ENCODE measurements around the gene CLDN3. TPM values are rescaled to one million over a fixed set of nuclear protein-coding genes. Genes with fewer than 3 reads are reported as not detected.

The CLDN3 gene
- total and polyA plus RNA-seq, 10 donors: 0.13 to 0.26 (median 0.26) TPM; not detected in 7

DNA sequence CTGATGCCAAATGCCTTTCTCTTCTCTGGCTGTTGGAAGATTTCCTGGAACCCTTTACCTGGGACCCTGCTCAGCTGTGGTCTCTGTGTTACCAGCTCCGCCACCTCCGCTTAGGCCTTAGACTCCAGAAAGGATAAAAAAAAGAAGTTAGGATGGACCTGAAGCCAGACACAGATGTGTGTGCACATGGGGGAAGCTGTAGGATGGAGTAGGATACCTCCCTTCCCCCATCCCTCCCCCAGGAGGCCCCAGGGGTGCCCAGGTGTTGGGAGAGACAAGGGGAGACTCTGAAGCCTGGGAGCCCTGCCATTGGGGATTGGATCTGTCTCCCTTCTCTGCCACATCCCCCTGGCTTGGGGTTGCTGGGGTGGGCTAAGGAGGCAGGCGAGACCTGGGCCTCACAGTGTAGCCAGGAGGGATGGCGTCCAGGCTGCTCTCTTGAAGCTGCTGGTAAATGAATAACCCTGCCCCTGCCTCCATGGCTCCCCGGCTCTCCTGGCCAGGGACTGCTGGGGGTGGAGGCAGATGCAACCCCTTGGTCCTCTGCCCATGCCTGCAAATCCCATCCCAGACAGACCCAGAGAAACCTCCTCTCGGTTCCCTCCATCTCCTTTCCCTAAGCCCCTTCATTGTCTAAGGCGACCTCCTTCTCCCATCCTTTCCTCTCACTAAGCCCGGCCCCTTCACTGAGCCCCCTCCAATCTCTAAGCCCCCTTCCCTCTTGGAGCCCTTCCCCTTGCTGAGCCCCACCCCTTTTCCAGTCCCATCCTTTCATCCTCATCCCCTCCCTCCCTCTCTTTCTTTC is 8.0 kb downstream of the CLDN3 start:
- DNase-seq: no peak
- Histone ChIP-seq H3K27me3 (replicated peaks in 1 of 7) (peaks cover 0 to 12% (median 0%) of the 10 kb centered on the region in 7 donors), H3K36me3 (no peaks in the 10 kb centered on the region), H3K9me3 (no peaks in the 10 kb centered on the region), H3K4me1 (no peaks in the 10 kb centered on the region), H3K4me3 (no peak overlapping the region), H3K27ac (no peak overlapping the region)
- WGBS, 5 donors: 55 to 63% (median 59%) methylated on average over 8 of the region's 8 CpGs
- TF ChIP-seq CTCF (IDR thresholded peaks at IDR 0.05 in 8 of 11, conservative IDR thresholded peaks at IDR 0.05 in 3 of 11) (no peak), POLR2A (IDR thresholded peaks at IDR 0.05) (no peak), POLR2AphosphoS5 (IDR thresholded peaks at IDR 0.05) (no peak)
- intact Hi-C loops (cut with DNase I; ENCODE audit: low total_unique reads): no loop called here

- WGBS, 5 donors: 75 to 89% (median 84%) methylated on average over 6 to 7 of the region's 7 CpGs
- Histone ChIP-seq H3K27me3 (replicated peaks in 1 of 7) (no peaks in the 10 kb centered on the region), H3K9me3 (no peaks in the 10 kb centered on the region), H3K4me1 (no peaks in the 10 kb centered on the region), H3K36me3 (no peaks in the 10 kb centered on the region), H3K4me3 (no peak overlapping the region), H3K27ac (no peak overlapping the region)
- TF ChIP-seq POLR2AphosphoS5 (IDR thresholded peaks at IDR 0.05): no peak
- TF ChIP-seq POLR2A (IDR thresholded peaks at IDR 0.05): no peak
- no peak for TF ChIP-seq CTCF (IDR thresholded peaks at IDR 0.05 in 8 of 11, conservative IDR thresholded peaks at IDR 0.05 in 3 of 11)
- intact Hi-C loops (cut with DNase I; ENCODE audit: low total_unique reads): no loop called here
- DNase-seq: no peak
Measured at GRCh38 chr7:73758581-73759138, 11.4 kb downstream of the CLDN3 start.

GRCh38 chr7:73749931-73750776 is 19.9 kb downstream of the CLDN3 start:
- 55 to 65% (median 64%) methylated on average over 16 of the region's 16 CpGs for WGBS, 5 donors
- H3K36me3 ChIP-seq: no peaks in the 10 kb centered on the region

More at GRCh38 chr7:73749931-73750776, 19.9 kb downstream of the CLDN3 start:
- no peaks in the 10 kb centered on the region for H3K9me3 ChIP-seq
- H3K4me3 ChIP-seq: no peak overlapping the region
- TF ChIP-seq POLR2AphosphoS5 (IDR thresholded peaks at IDR 0.05) (no peak), POLR2A (IDR thresholded peaks at IDR 0.05) (no peak), CTCF (IDR thresholded peaks at IDR 0.05 in 8 of 11, conservative IDR thresholded peaks at IDR 0.05 in 3 of 11) (no peak)
- no peaks in the 10 kb centered on the region for H3K27me3 ChIP-seq (replicated peaks in 1 of 7)
- DNase-seq: no peak
- no peak overlapping the region for H3K27ac ChIP-seq
- H3K4me1 ChIP-seq: no peaks in the 10 kb centered on the region
- intact Hi-C loops (cut with DNase I; ENCODE audit: low total_unique reads): no loop called here

All from spleen (tissue), 11 donors.